Measurements from ENCODE around the gene COL9A3.
A peak's percentile ranks its signal among the peaks of the same experiment; 100 is the strongest.
"Not testable (repeated sequence)": the region's sequence is repeated elsewhere in the genome, so short reads cannot be mapped to it uniquely, and the experiment has no call there.

COL9A3 gene

GRCh38 chr20:62838128-62838891, 21.5 kb downstream of the COL9A3 start:
- DNase-seq = no peak

GRCh38 chr20:62839261-62839660, 22.4 kb downstream of the COL9A3 start:
- no peak for DNase-seq

- DNase-seq = no peak
Measured at GRCh38 chr20:62839816-62840215, 23.0 kb downstream of the COL9A3 start.

GRCh38 chr20:62840244-62841197, 23.7 kb downstream of the COL9A3 start:
- no peak for DNase-seq

GRCh38 chr20:62841705-62842212, 24.9 kb downstream of the COL9A3 start:
- no peak for DNase-seq

GRCh38 chr20:62843656-62844055, 26.8 kb downstream of the COL9A3 start:
- DNase-seq = no peak

GRCh38 chr20:62844182-62844581, 27.3 kb downstream of the COL9A3 start:
- DNase-seq = no peak

- DNase-seq = peak; percentile 70
Measured at GRCh38 chr20:62845416-62846160, 28.7 kb downstream of the COL9A3 start.

- DNase-seq = no peak
Measured at GRCh38 chr20:62846166-62846890, 29.5 kb downstream of the COL9A3 start.

- DNase-seq = not testable (repeated sequence)
Measured at GRCh38 chr20:62848917-62849316, 32.1 kb downstream of the COL9A3 start.

GRCh38 chr20:62849431-62849830, 32.6 kb downstream of the COL9A3 start:
- no peak for DNase-seq

- DNase-seq = no peak
Measured at GRCh38 chr20:62850333-62850974, 33.6 kb downstream of the COL9A3 start.

- DNase-seq = no peak
Measured at GRCh38 chr20:62852196-62852595, 35.3 kb downstream of the COL9A3 start.

- DNase-seq = no peak
Measured at GRCh38 chr20:62852841-62853240, 36.0 kb downstream of the COL9A3 start.

- not testable (repeated sequence) for DNase-seq
Measured at GRCh38 chr20:62853304-62853703, 36.5 kb downstream of the COL9A3 start.

- DNase-seq = no peak
Measured at GRCh38 chr20:62854121-62854520, 37.3 kb downstream of the COL9A3 start.

- no peak for DNase-seq
Measured at GRCh38 chr20:62855120-62855519, 38.3 kb downstream of the COL9A3 start.

GRCh38 chr20:62856931-62857619, 40.2 kb downstream of the COL9A3 start:
- DNase-seq = no peak

- DNase-seq = no peak
Measured at GRCh38 chr20:62858058-62858830, 41.4 kb downstream of the COL9A3 start.

- DNase-seq = no peak
Measured at GRCh38 chr20:62859721-62860120, 42.9 kb downstream of the COL9A3 start.

Measured in fibroblast of upper back skin (primary cell).